ENCODE measurements around the gene CASP5. TPM values are rescaled to one million over a fixed set of nuclear protein-coding genes. Genes with fewer than 3 reads are reported as not detected.

Gene CASP5
- total and polyA plus RNA-seq, 2 of the 4 experiments (the other 2 are of a cell fraction) = not detected

DNA sequence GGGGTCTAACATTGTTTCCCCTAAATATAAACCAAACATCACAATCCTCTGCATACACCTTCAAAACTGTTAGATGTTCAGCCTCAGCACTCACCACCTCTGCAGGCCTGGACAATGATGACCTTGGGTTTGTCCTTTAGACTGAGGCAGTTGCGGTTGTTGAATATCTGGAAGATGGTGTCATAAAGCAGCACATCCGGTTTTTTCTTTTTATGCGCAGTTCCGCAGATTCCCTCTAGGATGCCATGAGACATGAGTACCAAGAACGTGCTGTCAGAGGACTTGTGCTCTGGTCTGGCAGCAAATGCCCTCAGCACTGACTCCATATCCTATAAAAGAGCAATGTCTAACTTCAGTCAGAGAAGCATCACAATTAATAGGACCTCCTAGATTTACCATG, 22.8 kb downstream of the CASP5 start:
- 0 out of 2 replicates have a peak overlapping the region, but pooled peaks have one; percentile 31 for H2BK20ac ChIP-seq (ENCODE audit: low read depth, low read length)
- no peak overlapping the region for H2BK15ac ChIP-seq (ENCODE audit: low read depth, low read length)
- no peak overlapping the region for H2AK9ac ChIP-seq (replicated peaks; ENCODE audit: low read depth, low read length, poor library complexity)
- no peak for TF ChIP-seq RAD21 (IDR thresholded peaks at IDR 0.05; ENCODE audit: low read length)
- no peak for TF ChIP-seq POLR2A (IDR thresholded peaks at IDR 0.05; ENCODE audit: low read depth, low read length)
- TF ChIP-seq FOS (IDR thresholded peaks at IDR 0.05; ENCODE audit: low read depth, low read length) = no peak
- TF ChIP-seq, protein P1, sequence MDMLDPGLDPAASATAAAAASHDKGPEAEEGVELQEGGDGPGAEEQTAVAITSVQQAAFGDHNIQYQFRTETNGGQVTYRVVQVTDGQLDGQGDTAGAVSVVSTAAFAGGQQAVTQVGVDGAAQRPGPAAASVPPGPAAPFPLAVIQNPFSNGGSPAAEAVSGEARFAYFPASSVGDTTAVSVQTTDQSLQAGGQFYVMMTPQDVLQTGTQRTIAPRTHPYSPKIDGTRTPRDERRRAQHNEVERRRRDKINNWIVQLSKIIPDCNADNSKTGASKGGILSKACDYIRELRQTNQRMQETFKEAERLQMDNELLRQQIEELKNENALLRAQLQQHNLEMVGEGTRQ (IDR thresholded peaks at IDR 0.05; ENCODE audit: low read depth, low read length) = no peak
- TF ChIP-seq SMC3 (IDR thresholded peaks at IDR 0.05; ENCODE audit: low read depth, low read length) = no peak
- TF ChIP-seq, protein P2, sequence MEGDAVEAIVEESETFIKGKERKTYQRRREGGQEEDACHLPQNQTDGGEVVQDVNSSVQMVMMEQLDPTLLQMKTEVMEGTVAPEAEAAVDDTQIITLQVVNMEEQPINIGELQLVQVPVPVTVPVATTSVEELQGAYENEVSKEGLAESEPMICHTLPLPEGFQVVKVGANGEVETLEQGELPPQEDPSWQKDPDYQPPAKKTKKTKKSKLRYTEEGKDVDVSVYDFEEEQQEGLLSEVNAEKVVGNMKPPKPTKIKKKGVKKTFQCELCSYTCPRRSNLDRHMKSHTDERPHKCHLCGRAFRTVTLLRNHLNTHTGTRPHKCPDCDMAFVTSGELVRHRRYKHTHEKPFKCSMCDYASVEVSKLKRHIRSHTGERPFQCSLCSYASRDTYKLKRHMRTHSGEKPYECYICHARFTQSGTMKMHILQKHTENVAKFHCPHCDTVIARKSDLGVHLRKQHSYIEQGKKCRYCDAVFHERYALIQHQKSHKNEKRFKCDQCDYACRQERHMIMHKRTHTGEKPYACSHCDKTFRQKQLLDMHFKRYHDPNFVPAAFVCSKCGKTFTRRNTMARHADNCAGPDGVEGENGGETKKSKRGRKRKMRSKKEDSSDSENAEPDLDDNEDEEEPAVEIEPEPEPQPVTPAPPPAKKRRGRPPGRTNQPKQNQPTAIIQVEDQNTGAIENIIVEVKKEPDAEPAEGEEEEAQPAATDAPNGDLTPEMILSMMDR (conservative IDR thresholded peaks at IDR 0.05; ENCODE audit: low read depth, low read length) = no peak
- TF ChIP-seq MAZ (IDR thresholded peaks at IDR 0.05; ENCODE audit: borderline replicate concordance, low read depth, low read length) = no peak
- no peak for TF ChIP-seq MAFK (IDR thresholded peaks at IDR 0.05; ENCODE audit: low read depth, low read length)
- no peak for TF ChIP-seq RFX5 (IDR thresholded peaks at IDR 0.05; ENCODE audit: low read depth, low read length)
- TF ChIP-seq CHD1 (IDR thresholded peaks at IDR 0.05; ENCODE audit: low read depth, low read length) = no peak
- TF ChIP-seq NFE2L2 (IDR thresholded peaks at IDR 0.05; ENCODE audit: low read depth, low read length) = no peak
- TF ChIP-seq BHLHE40 (IDR thresholded peaks at IDR 0.05; ENCODE audit: low read depth, low read length) = no peak
- TF ChIP-seq CEBPB (IDR thresholded peaks at IDR 0.05; ENCODE audit: low read depth, low read length) = no peak
- TF ChIP-seq, protein P3, sequence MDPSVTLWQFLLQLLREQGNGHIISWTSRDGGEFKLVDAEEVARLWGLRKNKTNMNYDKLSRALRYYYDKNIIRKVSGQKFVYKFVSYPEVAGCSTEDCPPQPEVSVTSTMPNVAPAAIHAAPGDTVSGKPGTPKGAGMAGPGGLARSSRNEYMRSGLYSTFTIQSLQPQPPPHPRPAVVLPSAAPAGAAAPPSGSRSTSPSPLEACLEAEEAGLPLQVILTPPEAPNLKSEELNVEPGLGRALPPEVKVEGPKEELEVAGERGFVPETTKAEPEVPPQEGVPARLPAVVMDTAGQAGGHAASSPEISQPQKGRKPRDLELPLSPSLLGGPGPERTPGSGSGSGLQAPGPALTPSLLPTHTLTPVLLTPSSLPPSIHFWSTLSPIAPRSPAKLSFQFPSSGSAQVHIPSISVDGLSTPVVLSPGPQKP (IDR thresholded peaks at IDR 0.05; ENCODE audit: borderline replicate concordance, low read depth, low read length) = no peak
- no peak for TF ChIP-seq MXI1 (IDR thresholded peaks at IDR 0.05; ENCODE audit: borderline replicate concordance, low read depth, low read length)
- no peak for DNase-seq
- H3K27me3 ChIP-seq (ENCODE audit: control insufficient read depth, insufficient read depth, low read length) = no peaks in the 10 kb centered on the region
- no peak overlapping the region for H3K4me2 ChIP-seq (ENCODE audit: low read depth, low read length)
- H4K8ac ChIP-seq (ENCODE audit: low read depth in 2 of 2, low read length in 2 of 2) = no peak overlapping the region
- no peak overlapping the region for H2AFZ ChIP-seq (replicated peaks; ENCODE audit: low read length, poor library complexity)
- no peak overlapping the region for H3K23ac ChIP-seq (ENCODE audit: low read depth, low read length)
- peaks cover 1% of the 10 kb centered on the region; the same call in 1 of the 2 replicates for H3K4me1 ChIP-seq (ENCODE audit: control insufficient read depth, insufficient read depth, low read length)
- no peak overlapping the region for H2BK120ac ChIP-seq (ENCODE audit: low read depth, low read length)
- no peaks in the 10 kb centered on the region for H3K9me1 ChIP-seq (ENCODE audit: insufficient read depth, low read length)
- H3K9ac ChIP-seq (ENCODE audit: low read depth, low read length) = no peak overlapping the region
- no peak overlapping the region for H3K18ac ChIP-seq (ENCODE audit: low read depth, low read length)
- no peak overlapping the region for H4K5ac ChIP-seq (ENCODE audit: low read depth, low read length)
- H3K56ac ChIP-seq (ENCODE audit: extremely low read depth, insufficient read depth, low read length) = no peak overlapping the region
- BruUV-seq (replicated peaks) = no TSS peak
- intact Hi-C loops (cut with micrococcal nuclease) = no loop called here
- H3K27ac ChIP-seq (ENCODE audit: insufficient read depth, low read length) = no peak overlapping the region
- 93% methylated on average over 3 of the region's 5 CpGs; no CpG with 5 or more reads in 1 of the 2 experiments for WGBS, 2 experiments (ENCODE audit: extremely low coverage in 2 of 2, insufficient read length in 1 of 2)
- no peak overlapping the region for H4K91ac ChIP-seq (ENCODE audit: insufficient read depth, low read depth, low read length)
- no peak overlapping the region for H2BK5ac ChIP-seq (ENCODE audit: low read depth, low read length, poor library complexity, severe bottlenecking)
- no peaks in the 10 kb centered on the region for H3K36me3 ChIP-seq (ENCODE audit: control insufficient read depth, insufficient read depth, low read length)
- H3K79me1 ChIP-seq (ENCODE audit: low read depth in 1 of 2, low read length in 2 of 2) = no peaks in the 10 kb centered on the region
- H3K14ac ChIP-seq (replicated peaks; ENCODE audit: low read depth, low read length) = no peak overlapping the region
- ATAC-seq (ENCODE audit: low read depth) = no peak
- dilution Hi-C loops (cut with HindIII; ENCODE audit: low sequenced_read_pairs, unreplicated experiment) = no loop called here
- in situ Hi-C loops (cut with MboI; ENCODE audit: low sequenced_read_pairs) = no loop called here
- H3K4ac ChIP-seq (ENCODE audit: low read depth, low read length) = no peak overlapping the region
- no peak overlapping the region for H3K4me3 ChIP-seq (ENCODE audit: insufficient read depth, low read depth, low read length)
- POLR2A ChIA-PET (ENCODE audit: unreplicated experiment) = no interaction called here
- no peaks in the 10 kb centered on the region for H4K20me1 ChIP-seq (ENCODE audit: insufficient read depth, low read length)
- no peak overlapping the region for H2AK5ac ChIP-seq (ENCODE audit: low read depth, low read length)
- H3K9me3 ChIP-seq (ENCODE audit: control insufficient read depth, insufficient read depth, low read length) = no peaks in the 10 kb centered on the region
- CTCF ChIA-PET = no interaction called here

Data from IMR-90 (cell line).